ENCODE data around the gene PBX1. TPM values are rescaled to one million over a fixed set of nuclear protein-coding genes. Genes with fewer than 3 reads are reported as not detected.

Gene PBX1
- total and polyA plus RNA-seq, 10 of the 15 experiments (the other 5 are each of a cell fraction or from before 2014, with no cell fraction given): 0.05 to 0.28 (median 0.11) TPM; not detected in 5

GRCh38 chr1:164830628-164831027 is 271.6 kb downstream of the PBX1 start:
- no peak overlapping the region for H2AFZ ChIP-seq (ENCODE audit: control insufficient read depth, low read depth, low read length)
- in situ Hi-C loops (cut with MboI) (no loop called here), intact Hi-C loops (cut with micrococcal nuclease; ENCODE audit: unreplicated experiment) (no loop called here)
- H3K36me3 ChIP-seq (ENCODE audit: control insufficient read depth in 2 of 2, insufficient read depth in 2 of 2, low read length in 1 of 2): no peaks in the 10 kb centered on the region
- ChIA-PET RAD21 (ENCODE audit: unreplicated experiment) (no interaction called here), POLR2A (no interaction called here), CTCF (no interaction called here), SMC1A (ENCODE audit: uncharacterized antibody, unreplicated experiment) (no interaction called here)
- no peak for TF ChIP-seq BACH1 (IDR thresholded peaks at IDR 0.05; ENCODE audit: borderline replicate concordance)
- H3K4me3 ChIP-seq: no peak overlapping the region
- no peaks in the 10 kb centered on the region for H4K20me1 ChIP-seq (ENCODE audit: control insufficient read depth, insufficient read depth)
- BruUV-seq (replicated peaks): no TSS peak
- WGBS (ENCODE audit: insufficient coverage, insufficient replicate concordance, low lambda C conversion rate, missing lambda C conversion rate): 8% methylated on average over 4 of the region's 4 CpGs
- no peaks in the 10 kb centered on the region for H3K79me2 ChIP-seq (ENCODE audit: control insufficient read depth, insufficient read depth, low read length)
- H3K9ac ChIP-seq (ENCODE audit: control insufficient read depth, insufficient read depth, low read length): no peak overlapping the region
- FAIRE-seq: no peak
- ATAC-seq: no peak
- DNase-seq (ENCODE audit: low read depth, low spot score): no peak
- H3K27ac ChIP-seq (ENCODE audit: control insufficient read depth, insufficient read depth): no peak overlapping the region
- no peaks in the 10 kb centered on the region; a peak in 1 of 4 replicates for H3K27me3 ChIP-seq (replicated peaks in 1 of 2; ENCODE audit: control insufficient read depth in 2 of 2, insufficient read depth in 2 of 2, low read length in 1 of 2)
- H3K4me1 ChIP-seq (ENCODE audit: control insufficient read depth, insufficient read depth, low read length): no peaks in the 10 kb centered on the region
- H3K9me3 ChIP-seq (replicated peaks; ENCODE audit: control insufficient read depth, insufficient read depth, low read length): no peaks in the 10 kb centered on the region
- H3K4me2 ChIP-seq (ENCODE audit: control insufficient read depth, insufficient read depth): no peak overlapping the region

- Histone ChIP-seq H3K4me2 (ENCODE audit: control insufficient read depth, insufficient read depth) (no peak overlapping the region), H3K4me1 (ENCODE audit: control insufficient read depth, insufficient read depth, low read length) (no peaks in the 10 kb centered on the region), H3K9me3 (replicated peaks; ENCODE audit: control insufficient read depth, insufficient read depth, low read length) (no peaks in the 10 kb centered on the region), H3K27me3 (replicated peaks in 1 of 2; ENCODE audit: control insufficient read depth in 2 of 2, insufficient read depth in 2 of 2, low read length in 1 of 2) (no peaks in the 10 kb centered on the region), H3K4me3 (no peak overlapping the region), H3K27ac (ENCODE audit: control insufficient read depth, insufficient read depth) (no peak overlapping the region), H3K79me2 (ENCODE audit: control insufficient read depth, insufficient read depth, low read length) (no peaks in the 10 kb centered on the region), H4K20me1 (ENCODE audit: control insufficient read depth, insufficient read depth) (no peaks in the 10 kb centered on the region), H2AFZ (ENCODE audit: control insufficient read depth, low read depth, low read length) (no peak overlapping the region), H3K9ac (ENCODE audit: control insufficient read depth, insufficient read depth, low read length) (no peak overlapping the region), H3K36me3 (ENCODE audit: control insufficient read depth in 2 of 2, insufficient read depth in 2 of 2, low read length in 1 of 2) (no peaks in the 10 kb centered on the region)
- WGBS (ENCODE audit: insufficient coverage, insufficient replicate concordance, low lambda C conversion rate, missing lambda C conversion rate): 0% methylated on average over 1 of the region's 1 CpG
- ChIA-PET CTCF (no interaction called here), POLR2A (no interaction called here), SMC1A (ENCODE audit: uncharacterized antibody, unreplicated experiment) (no interaction called here), RAD21 (ENCODE audit: unreplicated experiment) (no interaction called here)
- TF ChIP-seq PAX8 (IDR thresholded peaks at IDR 0.05): no peak
- TF ChIP-seq PAX5 (IDR thresholded peaks at IDR 0.05; ENCODE audit: borderline replicate concordance, low read depth, low read length): no peak
- no peak for TF ChIP-seq TARDBP (IDR thresholded peaks at IDR 0.05; ENCODE audit: borderline replicate concordance)
- FAIRE-seq (no peak), ATAC-seq (no peak), DNase-seq (ENCODE audit: low read depth, low spot score) (no peak)
- intact Hi-C loops (cut with micrococcal nuclease; ENCODE audit: unreplicated experiment) (no loop called here), in situ Hi-C loops (cut with MboI) (no loop called here)
- no TSS peak for BruUV-seq (replicated peaks)
These were observed 275.7 kb downstream of the PBX1 start for GRCh38 chr1:164834641-164835040.
